ENCODE results near the gene ADCYAP1.
"Not testable (repeated sequence)": the region's sequence is repeated elsewhere in the genome, so short reads cannot be mapped to it uniquely, and the experiment has no call there.

Gene ADCYAP1

GRCh38 chr18:904218-905090, at the start of gene ADCYAP1:
Gene ADCYAP1, plus strand, starts transcription at chr18:904871. Its CDS starts 516 bp downstream, at chr18:905387.
- no peak for DNase-seq (ENCODE audit: low read depth, low spot score)

- no peak for DNase-seq (ENCODE audit: low read depth, low spot score)
These were observed 46.7 kb upstream of the ADCYAP1 start for GRCh38 chr18:857986-858385.

GRCh38 chr18:864872-865273, 39.8 kb upstream of the ADCYAP1 start:
- DNase-seq (ENCODE audit: low read depth, low spot score) = peak; percentile 36

DNA sequence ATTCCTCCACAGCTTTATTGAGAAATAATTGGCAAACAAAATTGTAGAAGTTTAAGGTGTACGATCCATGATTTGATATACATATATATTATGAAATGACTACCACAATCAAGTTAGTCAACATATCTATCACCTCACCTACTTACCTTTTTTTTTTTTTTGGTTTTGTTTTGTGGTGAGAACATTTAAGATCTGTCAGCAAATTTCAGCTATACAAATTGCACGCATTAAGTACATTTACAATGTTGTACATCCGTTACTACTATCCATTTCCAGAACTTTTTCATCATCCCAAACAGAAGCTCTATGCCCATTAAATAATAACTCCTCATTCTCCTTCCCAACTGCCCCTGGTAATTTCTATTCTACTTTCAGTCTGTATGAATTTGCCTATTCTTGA, 37.4 kb upstream of the ADCYAP1 start:
- no peak for DNase-seq (ENCODE audit: low read depth, low spot score)

- DNase-seq (ENCODE audit: low read depth, low spot score) = not testable (repeated sequence)
These were observed 31.2 kb upstream of the ADCYAP1 start for GRCh38 chr18:873426-873825.

DNA sequence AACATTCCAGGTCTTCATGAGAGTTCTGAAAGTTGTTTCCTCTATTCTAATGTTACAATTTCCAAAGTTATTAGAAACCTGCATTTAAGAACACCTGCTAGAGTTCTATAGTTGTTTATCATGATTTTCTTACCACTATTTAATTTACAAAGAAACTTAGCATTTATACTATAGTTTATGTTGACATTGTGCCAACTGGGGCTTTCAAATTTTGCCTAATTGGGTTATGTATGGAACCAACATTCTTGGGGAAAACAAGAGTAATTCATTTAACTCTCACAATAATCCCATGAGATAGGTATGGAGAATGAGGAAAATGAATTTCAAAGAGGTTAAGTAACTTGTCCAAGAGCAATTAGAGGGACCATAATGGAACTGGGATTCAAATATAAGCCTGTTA, 28.8 kb upstream of the ADCYAP1 start:
- DNase-seq (ENCODE audit: low read depth, low spot score) = no peak

DNA sequence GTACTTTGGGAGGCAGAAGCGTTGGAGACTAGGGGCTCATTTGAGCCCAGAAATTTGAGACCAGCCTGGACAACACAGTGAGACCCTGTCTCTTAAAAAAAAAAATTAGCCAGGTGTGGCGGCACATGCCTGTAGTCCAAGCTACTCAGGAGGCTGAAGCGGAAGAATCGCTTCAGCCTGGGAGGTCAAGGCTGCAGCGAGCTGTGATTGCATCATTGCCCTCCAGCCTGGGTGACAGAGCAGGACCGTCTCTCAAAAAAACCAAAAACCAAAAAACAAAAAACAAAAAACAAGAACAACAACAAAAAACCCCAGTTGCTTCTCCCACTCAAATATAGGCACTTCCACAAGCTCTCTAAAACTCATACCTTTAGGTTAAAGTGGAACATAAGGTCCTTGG, 27.4 kb upstream of the ADCYAP1 start:
- DNase-seq (ENCODE audit: low read depth, low spot score) = no peak

DNA sequence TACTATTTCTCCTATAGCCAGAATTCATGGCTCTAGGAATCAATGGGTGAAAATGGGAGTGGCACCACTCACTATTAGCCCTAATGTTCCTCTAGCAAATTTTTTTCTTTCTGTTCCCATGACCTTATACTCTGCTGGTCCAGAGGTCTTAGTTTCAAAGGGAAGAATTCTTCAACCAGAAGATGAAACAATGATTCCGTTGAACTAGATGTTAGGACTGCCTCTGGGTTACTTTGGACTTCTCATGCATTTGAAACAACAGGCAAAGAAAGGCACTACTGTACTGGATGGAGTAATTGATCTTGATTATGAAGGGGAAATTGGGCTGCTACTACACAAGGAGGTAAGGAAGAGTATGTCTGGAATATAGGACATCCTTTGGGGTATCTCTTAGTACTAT, 18.6 kb upstream of the ADCYAP1 start:
- no peak for DNase-seq (ENCODE audit: low read depth, low spot score)

GRCh38 chr18:887716-888115, 17.0 kb upstream of the ADCYAP1 start:
- DNase-seq (ENCODE audit: low read depth, low spot score) = no peak

DNA sequence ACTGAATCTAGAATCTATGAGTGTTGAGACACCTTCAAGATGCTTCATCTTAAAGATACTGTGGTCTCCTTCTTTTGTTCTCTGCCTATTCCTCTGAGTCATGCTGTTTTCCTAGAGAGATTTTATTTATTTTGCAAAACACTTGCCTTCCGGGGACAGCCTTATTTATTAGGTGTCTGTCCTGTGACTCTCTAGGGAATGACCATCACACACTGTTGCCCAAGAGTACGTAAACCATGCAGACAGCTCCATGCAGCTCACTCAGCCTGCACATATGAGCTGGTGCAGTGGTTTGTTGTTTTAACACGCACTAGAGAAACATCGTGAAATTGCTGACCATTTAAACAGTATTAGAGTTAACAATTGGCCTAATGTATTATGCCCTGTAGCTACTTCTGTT, 12.4 kb upstream of the ADCYAP1 start:
- DNase-seq (ENCODE audit: low read depth, low spot score) = no peak

DNA sequence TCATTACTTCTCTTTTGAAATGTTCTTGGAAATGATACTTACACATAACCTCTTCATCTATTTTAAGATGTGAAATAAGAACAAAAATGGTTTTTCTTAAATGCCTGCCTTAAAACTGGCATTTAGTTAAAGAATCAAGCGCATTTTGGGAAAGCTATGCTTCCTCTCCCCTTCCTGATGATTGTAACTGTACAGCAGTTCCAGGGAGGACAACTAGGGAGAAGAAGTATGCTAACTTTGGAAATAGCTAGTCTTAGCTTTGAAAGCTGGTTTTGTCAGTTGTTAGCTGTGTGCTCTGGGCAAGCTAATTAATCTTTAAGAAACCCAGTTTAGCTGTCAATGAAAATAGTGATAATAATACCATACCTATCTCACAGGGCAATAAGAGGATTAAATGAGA, 8.4 kb upstream of the ADCYAP1 start:
- DNase-seq (ENCODE audit: low read depth, low spot score) = no peak

GRCh38 chr18:901761-902160, 2.9 kb upstream of the ADCYAP1 start:
- DNase-seq (ENCODE audit: low read depth, low spot score) = no peak

DNA sequence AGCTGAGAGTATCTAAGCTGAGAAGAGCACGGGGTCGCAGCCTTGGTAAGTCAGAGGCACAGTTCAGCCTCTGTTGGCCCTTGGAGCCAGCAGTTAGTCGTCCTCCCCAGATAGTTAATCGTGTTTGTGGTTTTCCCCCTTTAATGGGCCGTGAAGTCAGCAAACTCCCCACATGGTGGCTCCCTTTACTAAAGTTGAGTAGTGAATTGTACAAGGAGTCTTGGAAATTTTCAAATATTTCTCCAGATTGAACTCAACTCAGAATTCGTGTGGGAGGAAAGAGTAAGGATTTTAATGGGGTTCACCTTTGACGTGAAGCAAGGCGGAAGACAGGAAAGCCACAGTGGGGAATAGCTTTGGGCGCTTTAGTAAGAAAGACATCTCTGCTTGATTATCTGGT, 2.4 kb upstream of the ADCYAP1 start:
- no peak for DNase-seq (ENCODE audit: low read depth, low spot score)

DNA sequence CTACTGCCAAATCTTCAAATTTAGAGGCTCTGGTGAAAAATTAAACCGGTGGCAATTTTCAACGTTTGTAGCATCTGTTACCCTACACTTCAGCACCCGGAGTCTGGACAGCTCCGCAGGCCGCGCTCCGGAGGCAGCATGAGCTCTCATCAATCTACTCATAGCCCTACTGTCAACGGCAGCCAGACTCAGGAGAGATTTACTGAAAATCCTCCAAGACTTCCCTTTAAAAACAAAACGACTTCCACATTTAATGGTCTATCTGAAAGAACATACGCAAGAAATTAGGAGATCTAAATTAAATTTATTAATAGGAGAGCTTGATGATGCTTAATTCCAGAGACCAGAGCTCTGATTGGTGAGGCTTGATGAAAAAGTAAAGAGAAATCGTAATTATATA, 970 bp upstream of the ADCYAP1 start:
- peak; percentile 6 for DNase-seq (ENCODE audit: low read depth, low spot score)

DNA sequence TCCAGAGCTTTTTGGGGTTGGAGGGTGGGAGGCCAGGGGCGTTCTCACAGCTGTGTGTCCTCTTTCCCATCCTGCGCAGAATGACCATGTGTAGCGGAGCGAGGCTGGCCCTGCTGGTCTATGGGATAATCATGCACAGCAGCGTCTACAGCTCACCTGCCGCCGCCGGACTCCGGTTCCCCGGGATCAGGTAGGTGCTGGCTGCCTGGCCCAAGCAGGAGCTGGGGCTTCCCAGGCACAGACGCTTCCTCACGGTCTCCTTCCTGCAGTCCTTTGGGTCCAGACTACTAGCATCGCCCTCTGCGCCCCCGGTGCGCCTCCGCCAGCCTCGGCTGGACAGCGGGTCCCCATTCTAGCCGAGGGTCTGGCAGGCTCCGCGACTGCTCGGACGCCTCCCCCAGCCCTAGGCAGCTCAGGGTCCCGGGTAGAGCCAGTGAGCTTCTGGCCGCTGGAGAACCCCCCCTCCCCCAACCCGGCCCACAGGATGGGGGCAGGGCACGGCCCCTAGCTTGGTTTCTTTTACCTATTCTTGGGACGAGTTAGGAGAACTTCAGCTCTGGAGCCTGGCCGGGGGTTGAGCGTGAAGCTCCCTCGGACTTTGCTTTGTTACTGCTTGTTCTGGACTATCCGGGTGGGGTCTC, 756 bp downstream of the ADCYAP1 start:
- no peak for DNase-seq (ENCODE audit: low read depth, low spot score)

GRCh38 chr18:905948-906415, 1.3 kb downstream of the ADCYAP1 start:
- no peak for DNase-seq (ENCODE audit: low read depth, low spot score)

GRCh38 chr18:906416-907114, 1.9 kb downstream of the ADCYAP1 start:
- no peak for DNase-seq (ENCODE audit: low read depth, low spot score)

DNA sequence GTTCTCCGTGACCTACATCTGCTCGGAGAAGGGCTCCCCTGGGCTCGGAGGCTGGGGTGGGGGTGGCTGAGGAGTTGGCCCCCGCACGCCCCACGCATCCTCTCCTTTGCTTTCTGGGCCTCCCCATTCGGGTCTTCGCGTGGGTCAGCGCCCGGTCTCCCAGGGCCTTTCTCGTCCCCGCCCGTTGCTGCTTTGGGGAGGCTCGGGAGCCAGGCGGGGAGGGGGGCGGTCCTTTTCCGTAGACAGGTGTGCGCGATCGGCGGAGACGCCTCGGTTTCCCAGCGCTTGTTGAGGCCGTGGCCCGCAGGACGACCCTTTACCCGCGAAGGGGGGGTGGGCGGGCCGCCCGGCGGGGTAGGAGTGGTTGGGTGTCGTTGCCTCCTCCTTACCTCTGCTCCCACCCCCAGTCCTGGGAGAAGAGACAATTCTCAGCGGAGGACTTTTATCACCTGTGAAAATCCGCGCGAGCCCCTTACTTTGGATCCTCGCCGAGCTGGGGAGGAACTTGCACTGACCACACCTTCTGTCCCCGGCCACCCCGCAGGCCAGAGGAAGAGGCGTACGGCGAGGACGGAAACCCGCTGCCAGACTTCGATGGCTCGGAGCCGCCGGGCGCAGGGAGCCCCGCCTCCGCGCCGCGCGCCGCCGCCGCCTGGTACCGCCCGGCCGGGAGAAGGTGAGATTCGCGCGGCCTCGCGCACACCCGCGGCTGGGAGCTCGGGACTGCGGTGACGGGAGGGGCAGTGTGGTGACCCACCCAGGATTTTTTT, 2.6 kb downstream of the ADCYAP1 start:
- DNase-seq (ENCODE audit: low read depth, low spot score) = no peak

GRCh38 chr18:907885-908757, 3.5 kb downstream of the ADCYAP1 start:
- no peak for DNase-seq (ENCODE audit: low read depth, low spot score)
